ENCODE data around the gene SNAPC2.

DNA sequence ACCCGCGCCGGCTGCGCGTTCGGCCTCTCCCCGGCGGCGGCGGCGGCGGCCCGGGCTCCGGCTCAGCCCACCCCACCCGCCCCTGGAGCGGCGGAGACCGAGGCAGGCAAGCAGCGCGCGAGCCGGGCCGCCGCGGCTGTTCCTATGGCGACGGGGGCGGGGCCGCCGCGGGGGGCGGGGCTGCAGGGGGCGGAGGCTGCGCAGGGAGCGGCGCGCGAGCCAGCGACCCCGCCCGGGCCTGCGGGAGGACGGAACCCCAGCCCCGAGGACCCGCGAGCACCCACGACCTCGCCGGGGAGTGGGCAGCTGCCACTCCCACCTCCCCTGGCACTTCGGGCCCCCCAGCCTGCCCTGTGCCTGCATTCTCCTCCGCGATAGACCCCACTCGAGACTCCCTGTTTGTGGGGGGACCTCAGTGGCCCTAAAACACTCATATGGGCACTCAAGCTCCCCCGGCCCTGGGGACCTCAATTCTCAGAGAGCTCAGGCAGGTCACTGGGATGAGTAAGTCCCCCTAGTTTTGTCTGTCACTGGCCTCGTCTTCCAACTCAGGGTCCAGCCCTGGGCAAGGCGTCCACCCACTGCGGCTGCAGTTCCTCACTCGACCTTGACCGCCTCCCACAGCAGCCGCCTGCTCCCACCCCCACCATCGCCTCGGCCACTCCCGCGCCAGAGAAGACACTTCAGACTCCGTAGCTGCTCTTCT is 6.0 kb downstream of the SNAPC2 start, which contains the start of gene CTXN1:
- TF ChIP-seq EZH2phosphoT487 (IDR thresholded peaks at IDR 0.05; ENCODE audit: insufficient read depth, low read depth) (no peak), EZH2 (IDR thresholded peaks at IDR 0.05; ENCODE audit: insufficient read depth, poor library complexity, severe bottlenecking) (no peak)
